Keratinocyte (primary cell): ENCODE results near the gene SLC5A7. TPM values are rescaled to one million over a fixed set of nuclear protein-coding genes. Genes with fewer than 3 reads are reported as not detected.

Source experiments
- DNase-seq: peaks from one replicate; pipeline ENCODE4 v3.0.0-alpha.2; 2011; ENCODE audit warnings: low read depth, missing footprints, low spot score
- FAIRE-seq: peaks from 2 replicates; lab custom pipeline; 2011; peaks lifted over from hg19 to GRCh38; lab: Jason Lieb, UNC
- H2AFZ ChIP-seq: 2 replicates; pipeline ENCODE4 v1.6.0; 2012; ENCODE audit warnings: low read length, control low read depth, inconsistent platforms; ENCODE audit not compliant: control insufficient read depth
- H3K27ac ChIP-seq: 2 replicates; pipeline ENCODE4 v1.5.1; 2011; ENCODE audit warnings: low read length; ENCODE audit not compliant: control insufficient read depth, insufficient read depth
- H3K27me3 ChIP-seq: 3 replicates; pipeline ENCODE4 v1.6.0; 2011; ENCODE audit warnings: low read length; ENCODE audit not compliant: control insufficient read depth, insufficient read depth; ENCODE audit errors: extremely low read depth
- H3K36me3 ChIP-seq, 2 experiments: 2 replicates in 1 of 2; 3 replicates in 1 of 2; pipeline ENCODE4 v1.5.1; 2011; ENCODE audit warnings: low read length in 2 of 2, mild to moderate bottlenecking in 1 of 2; ENCODE audit not compliant: control insufficient read depth in 2 of 2, insufficient read depth in 2 of 2; ENCODE audit errors: extremely low read depth in 1 of 2
- H3K4me1 ChIP-seq: 3 replicates; pipeline ENCODE4 v1.5.1; 2011; ENCODE audit warnings: low read length; ENCODE audit not compliant: control insufficient read depth, insufficient read depth; ENCODE audit errors: extremely low read depth
- H3K4me2 ChIP-seq: 3 replicates; pipeline ENCODE4 v1.6.0; 2011; ENCODE audit warnings: low read depth, low read length; ENCODE audit not compliant: control insufficient read depth, insufficient read depth; ENCODE audit errors: extremely low read depth
- H3K4me3 ChIP-seq, 3 experiments: fragments of 200-600 bp in 1 of 3; sonication (generic) in 1 of 3; 2 replicates in 2 of 3; 3 replicates in 1 of 3; pipeline ENCODE4 v1.5.1; 2011 to 2016; ENCODE audit warnings: low read length in 3 of 3, mild to moderate bottlenecking in 3 of 3, control low read depth in 2 of 3, inconsistent platforms in 1 of 3, low read depth in 1 of 3, mixed read lengths in 1 of 3, mixed run types in 1 of 3, moderate library complexity in 1 of 3; ENCODE audit not compliant: control insufficient read depth in 2 of 3, insufficient read depth in 2 of 3; ENCODE audit errors: extremely low read depth in 1 of 3
- H3K79me2 ChIP-seq: 2 replicates; pipeline ENCODE4 v1.6.0; 2012; ENCODE audit warnings: low read length; ENCODE audit not compliant: control insufficient read depth, insufficient read depth
- H3K9ac ChIP-seq: 3 replicates; pipeline ENCODE4 v1.6.0; 2011; ENCODE audit warnings: low read length; ENCODE audit not compliant: control insufficient read depth, insufficient read depth; ENCODE audit errors: extremely low read depth
- H3K9me1 ChIP-seq: 3 replicates; pipeline ENCODE4 v1.6.0; 2011; ENCODE audit warnings: low read length; ENCODE audit not compliant: control insufficient read depth, insufficient read depth; ENCODE audit errors: extremely low read depth
- H3K9me3 ChIP-seq: 2 replicates; pipeline ENCODE4 v1.5.1; 2012; ENCODE audit warnings: low read depth, low read length; ENCODE audit not compliant: control insufficient read depth
- H4K20me1 ChIP-seq: 3 replicates; pipeline ENCODE4 v1.6.0; 2011; ENCODE audit warnings: low read length; ENCODE audit not compliant: control insufficient read depth, insufficient read depth; ENCODE audit errors: extremely low read depth
- CTCF ChIP-seq, 3 experiments: IDR thresholded peaks in 1 of 3; conservative IDR thresholded peaks in 1 of 3; optimal IDR thresholded peaks in 1 of 3; 2 replicates in 2 of 3; 3 replicates in 1 of 3; pipeline versions ENCODE3 to v1.5.1; 2011; ENCODE audit warnings: low read length in 3 of 3, mild to moderate bottlenecking in 3 of 3, moderate library complexity in 2 of 3, control low read depth in 1 of 3, inconsistent platforms in 1 of 3; ENCODE audit not compliant: insufficient read depth in 2 of 3; ENCODE audit errors: extremely low read depth in 1 of 3
- EZH2 ChIP-seq: IDR thresholded peaks from one replicate; pipeline ENCODE4 v1.6.1; 2012; ENCODE audit warnings: inconsistent platforms, mild to moderate bottlenecking, low read length, moderate library complexity
- dilution Hi-C: fragments of 300-500 bp; cut with MboI; formaldehyde crosslinking; loops from one replicate; pipeline ENCODE4 v1.7.0; 2020; ENCODE audit warnings: low sequenced_read_pairs; ENCODE audit not compliant: extremely low pct_ligation_motif_present
- polyA plus RNA-seq, 5 experiments: library from polyadenylated mRNA; depleted of rRNA in 3 of 5; stranded (reverse) in 3 of 5; stranded (forward) in 1 of 5; unstranded in 1 of 5; fragments of >200 nt; gene quantifications; 1 replicate in 1 of 5; 2 replicates in 3 of 5; 3 replicates in 1 of 5; pipeline versions ENCODE4 v1.2.1 to v1.2.3, GENCODE V29; 2011 to 2012; ENCODE audit warnings: missing spikeins in 2 of 5, low read depth in 1 of 5, low replicate concordance in 1 of 5

SLC5A7 gene
- polyA plus RNA-seq, 1 donor (not counting 4 experiments of a cell fraction or from before 2014, with no cell fraction given) = not detected

GRCh38 chr2:108061439-108062042, 75.2 kb downstream of the SLC5A7 start:
- H3K4me3 ChIP-seq = no peak overlapping the region
- H3K4me2 ChIP-seq = no peak overlapping the region
- no peaks in the 10 kb centered on the region for H4K20me1 ChIP-seq
- H3K9me3 ChIP-seq = no peaks in the 10 kb centered on the region
- no peaks in the 10 kb centered on the region for H3K79me2 ChIP-seq
- no peak overlapping the region for H3K27ac ChIP-seq
- H3K9me1 ChIP-seq = no peaks in the 10 kb centered on the region
- no peak overlapping the region for H2AFZ ChIP-seq
- no peak for DNase-seq
- H3K36me3 ChIP-seq = no peaks in the 10 kb centered on the region
- no peak for FAIRE-seq
- H3K27me3 ChIP-seq = no peaks in the 10 kb centered on the region
- H3K4me1 ChIP-seq = no peaks in the 10 kb centered on the region
- TF ChIP-seq EZH2 (no peak), CTCF (optimal IDR thresholded peaks at IDR 0.05 in 1 of 3, IDR thresholded peaks at IDR 0.05 in 1 of 3, conservative IDR thresholded peaks at IDR 0.05 in 1 of 3; ENCODE audit: extremely low read depth in 1 of 3, insufficient read depth in 2 of 3, low read length in 3 of 3) (no peak)
- dilution Hi-C loops = no loop called here
- H3K9ac ChIP-seq = no peak overlapping the region

Other genes with a start within 250 kb of the SLC5A7 start
- 0.01 to 0.03 TPM in 2 of 3 replicates, not detected in the other for gene RGPD4, start 159.6 kb upstream of the SLC5A7 start, polyA plus RNA-seq